IPS DF 19.7 (cell line): ENCODE measurements around the gene SERINC3.
A peak's percentile ranks its signal among the peaks of the same experiment; 100 is the strongest.
"Not testable (repeated sequence)": the region's sequence is repeated elsewhere in the genome, so short reads cannot be mapped to it uniquely, and the experiment has no call there.

Experiments
- DNase-seq: peaks from one replicate; pipeline ENCODE4 v3.0.0-alpha.2; 2013; ENCODE audit warnings: low read depth, low spot score

SERINC3 gene

GRCh38 chr20:44494266-44494665 is 27.6 kb downstream of the SERINC3 start:
- no peak for DNase-seq

- no peak for DNase-seq
Observed at GRCh38 chr20:44491635-44492395, 30.1 kb downstream of the SERINC3 start.

GRCh38 chr20:44489931-44490330 is 31.9 kb downstream of the SERINC3 start:
- no peak for DNase-seq

GRCh38 chr20:44489223-44489622 is 32.6 kb downstream of the SERINC3 start:
- no peak for DNase-seq

- no peak for DNase-seq
Observed at GRCh38 chr20:44488551-44488950, 33.3 kb downstream of the SERINC3 start.

- no peak for DNase-seq
Observed at GRCh38 chr20:44485830-44486198, 36.1 kb downstream of the SERINC3 start.

- DNase-seq = no peak
Observed at GRCh38 chr20:44485078-44485829, 36.6 kb downstream of the SERINC3 start.

- no peak for DNase-seq
Observed at GRCh38 chr20:44483112-44483511, 38.8 kb downstream of the SERINC3 start.

- no peak for DNase-seq
Observed at GRCh38 chr20:44481719-44482416, 40.0 kb downstream of the SERINC3 start.

GRCh38 chr20:44480097-44480496 is 41.8 kb downstream of the SERINC3 start:
- no peak for DNase-seq

GRCh38 chr20:44479643-44480042 is 42.2 kb downstream of the SERINC3 start:
- no peak for DNase-seq

- DNase-seq = no peak
Observed at GRCh38 chr20:44478206-44478605, 43.7 kb downstream of the SERINC3 start.

- DNase-seq = no peak
Observed at GRCh38 chr20:44477151-44477550, 44.7 kb downstream of the SERINC3 start.

- peak; percentile 50 for DNase-seq
Observed at GRCh38 chr20:44475694-44476560, 45.9 kb downstream of the SERINC3 start, which contains the start of gene TTPAL. TTPAL (plus strand) TSS chr20:44475874; CDS start chr20:44480000, 4,126 bp downstream.

- no peak for DNase-seq
Observed at GRCh38 chr20:44475372-44475693, 46.5 kb downstream of the SERINC3 start.

GRCh38 chr20:44472283-44472682 is 49.6 kb downstream of the SERINC3 start:
- not testable (repeated sequence) for DNase-seq

GRCh38 chr20:44471481-44471882 is 50.4 kb downstream of the SERINC3 start:
- no peak for DNase-seq

GRCh38 chr20:44470327-44470726 is 51.5 kb downstream of the SERINC3 start:
- DNase-seq = no peak

GRCh38 chr20:44468044-44468782 is 53.7 kb downstream of the SERINC3 start:
- DNase-seq = no peak

GRCh38 chr20:44467289-44467883 is 54.5 kb downstream of the SERINC3 start:
- peak; percentile 28 for DNase-seq
